Natural killer cell treated with Interleukin-12 subunit alpha and Interleukin-12 subunit beta and Interleukin-15 and Interleukin-18, amount 100 ng/mL, for 72 hours (primary cell): Measurements from ENCODE around the gene SLC26A1. TPM values are rescaled to one million over a fixed set of nuclear protein-coding genes. Genes with fewer than 3 reads are reported as not detected.
"Not testable (repeated sequence)": the region's sequence is repeated elsewhere in the genome, so short reads cannot be mapped to it uniquely, and the experiment has no call there.

Source experiments
- ATAC-seq, 2 donors: fragments of 150-1000 bp; cut with Tn5 transposase in 1 of 2; sonication (Bioruptor Pico), chemical (Tn5 transposase) in 1 of 2; 2 replicates each; pipeline ENCODE4 v1.10.0; 2021
- DNase-seq: peaks from one replicate; pipeline ENCODE4 v3.0.0; 2022; ENCODE audit warnings: low spot score
- H3K27ac Mint-ChIP-seq, 2 donors: 1 replicate in 1 of 2; 2 replicates in 1 of 2; pipeline ENCODE4 v1.8.0; 2022; ENCODE audit warnings: mixed read lengths in 2 of 2, mild to moderate bottlenecking in 1 of 2, moderate library complexity in 1 of 2
- H3K27me3 Mint-ChIP-seq, 2 donors: 1 replicate in 1 of 2; 2 replicates in 1 of 2; pipeline ENCODE4 v1.8.0; 2022; ENCODE audit warnings: mixed read lengths in 2 of 2
- H3K36me3 Mint-ChIP-seq: one replicate; pipeline ENCODE4 v1.8.0; 2022; ENCODE audit warnings: mixed read lengths
- H3K4me1 Mint-ChIP-seq, 2 donors: 1 replicate in 1 of 2; 2 replicates in 1 of 2; pipeline ENCODE4 v1.8.0; 2022; ENCODE audit warnings: low read depth in 2 of 2, mixed read lengths in 2 of 2, mild to moderate bottlenecking in 1 of 2
- H3K4me3 Mint-ChIP-seq: one replicate; pipeline ENCODE4 v1.8.0; 2022; ENCODE audit warnings: mixed read lengths
- H3K9me3 Mint-ChIP-seq: 2 replicates; pipeline ENCODE4 v1.8.0; 2022; ENCODE audit warnings: mixed read lengths
- total RNA-seq, 2 donors: library from RNA; stranded (reverse); gene quantifications; one replicate each; pipeline ENCODE4 v1.2.3, GENCODE V29; 2022

The SLC26A1 gene
- total RNA-seq, 2 donors from 2014 or later, result 0.88 TPM; not detected in 1

GRCh38 chr4:982814-983213, 10.4 kb downstream of the SLC26A1 start:
- Mint-ChIP-seq H3K4me1 (peaks cover 9 to 12% of the 10 kb centered on the region in 2 donors), H3K9me3 (no peaks in the 10 kb centered on the region), H3K27me3 (no peaks in the 10 kb centered on the region), H3K4me3 (no peak overlapping the region), H3K36me3 (no peaks in the 10 kb centered on the region), H3K27ac (no peak overlapping the region)
- no peak for ATAC-seq
- DNase-seq, result no peak

- H3K4me3 Mint-ChIP-seq, result no peak overlapping the region
- H3K36me3 Mint-ChIP-seq, result no peaks in the 10 kb centered on the region
- DNase-seq (no peak), ATAC-seq (no peak)
- H3K9me3 Mint-ChIP-seq, result no peaks in the 10 kb centered on the region
- H3K4me1 Mint-ChIP-seq, result peaks cover 7 to 12% of the 10 kb centered on the region in 2 donors
- no peak overlapping the region for H3K27ac Mint-ChIP-seq
- no peaks in the 10 kb centered on the region for H3K27me3 Mint-ChIP-seq
Measured at GRCh38 chr4:982291-982690, 10.9 kb downstream of the SLC26A1 start.

GRCh38 chr4:978957-979701, 14.1 kb downstream of the SLC26A1 start:
- Mint-ChIP-seq H3K4me1 (no peaks in the 10 kb centered on the region), H3K9me3 (no peaks in the 10 kb centered on the region), H3K27me3 (no peaks in the 10 kb centered on the region), H3K27ac (no peak overlapping the region), H3K4me3 (no peak overlapping the region), H3K36me3 (no peaks in the 10 kb centered on the region)
- ATAC-seq (no peak), DNase-seq (no peak)

- not testable (repeated sequence) for DNase-seq, ATAC-seq, H3K4me3 Mint-ChIP-seq, H3K27ac Mint-ChIP-seq, H3K4me1 Mint-ChIP-seq, H3K27me3 Mint-ChIP-seq, H3K36me3 Mint-ChIP-seq, H3K9me3 Mint-ChIP-seq
Measured at GRCh38 chr4:976016-976415, 17.2 kb downstream of the SLC26A1 start.

- H3K27ac Mint-ChIP-seq, result no peak overlapping the region
Measured at GRCh38 chr4:974668-975067, 18.5 kb downstream of the SLC26A1 start.

GRCh38 chr4:973431-974397, 19.5 kb downstream of the SLC26A1 start, which contains the start of gene DGKQ:
Gene DGKQ, minus strand, starts transcription at chr4:973569. Its CDS starts 87 bp downstream, at chr4:973482.
- H3K4me3 Mint-ChIP-seq, result peak within 1 kb of the TSS; percentile 38
- H3K36me3 Mint-ChIP-seq, result no peaks in the 10 kb centered on the region
- peak; percentile 92 to 95 for ATAC-seq

More at GRCh38 chr4:974668-975067, 18.5 kb downstream of the SLC26A1 start:
- no peaks in the 10 kb centered on the region for H3K27me3 Mint-ChIP-seq
- peaks cover 9 to 16% of the 10 kb centered on the region in 2 donors for H3K4me1 Mint-ChIP-seq
- ATAC-seq, result no peak
- H3K9me3 Mint-ChIP-seq, result no peaks in the 10 kb centered on the region
- no peak for DNase-seq
- H3K4me3 Mint-ChIP-seq, result no peak overlapping the region
- H3K36me3 Mint-ChIP-seq, result no peaks in the 10 kb centered on the region

GRCh38 chr4:972651-973424, 20.4 kb downstream of the SLC26A1 start:
- ATAC-seq (peak; percentile 52 to 56), DNase-seq (no peak)
- Mint-ChIP-seq H3K27ac (no peak overlapping the region), H3K27me3 (no peaks in the 10 kb centered on the region), H3K36me3 (no peaks in the 10 kb centered on the region), H3K9me3 (no peaks in the 10 kb centered on the region), H3K4me1 (peaks cover 9 to 16% of the 10 kb centered on the region in 2 donors), H3K4me3 (peak overlapping the region; percentile 38)

More at GRCh38 chr4:973431-974397, 19.5 kb downstream of the SLC26A1 start, which contains the start of gene DGKQ:
- peaks cover 9 to 16% of the 10 kb centered on the region in 2 donors for H3K4me1 Mint-ChIP-seq
- no peaks in the 10 kb centered on the region for H3K9me3 Mint-ChIP-seq
- DNase-seq, result peak; percentile 90
- no peaks in the 10 kb centered on the region for H3K27me3 Mint-ChIP-seq
- H3K27ac Mint-ChIP-seq, result no peak within 1 kb of the TSS

GRCh38 chr4:971666-972500, 21.3 kb downstream of the SLC26A1 start:
- no peaks in the 10 kb centered on the region for H3K36me3 Mint-ChIP-seq
- peaks cover 9 to 16% of the 10 kb centered on the region in 2 donors for H3K4me1 Mint-ChIP-seq
- no peak overlapping the region for H3K27ac Mint-ChIP-seq
- peak overlapping the region; percentile 84 for H3K4me3 Mint-ChIP-seq
- DNase-seq (no peak), ATAC-seq (no peak)
- no peaks in the 10 kb centered on the region for H3K27me3 Mint-ChIP-seq
- no peaks in the 10 kb centered on the region for H3K9me3 Mint-ChIP-seq

GRCh38 chr4:970854-971520, 22.2 kb downstream of the SLC26A1 start:
- peak overlapping the region; percentile 84 for H3K4me3 Mint-ChIP-seq
- ATAC-seq (no peak), DNase-seq (no peak)
- H3K4me1 Mint-ChIP-seq, result peaks cover 9 to 16% of the 10 kb centered on the region in 2 donors
- H3K27me3 Mint-ChIP-seq, result no peaks in the 10 kb centered on the region
- no peaks in the 10 kb centered on the region for H3K9me3 Mint-ChIP-seq
- H3K36me3 Mint-ChIP-seq, result no peaks in the 10 kb centered on the region
- peak overlapping the region; percentile 29 to 49 for H3K27ac Mint-ChIP-seq

GRCh38 chr4:970046-970745, 23.0 kb downstream of the SLC26A1 start:
- H3K27ac Mint-ChIP-seq, result peak overlapping the region; percentile 29 to 49
- peaks cover 9 to 16% of the 10 kb centered on the region in 2 donors for H3K4me1 Mint-ChIP-seq
- peak overlapping the region; percentile 84 for H3K4me3 Mint-ChIP-seq
- DNase-seq (peak; percentile 87), ATAC-seq (peak; percentile 66 to 71)
- no peaks in the 10 kb centered on the region for H3K36me3 Mint-ChIP-seq
- no peaks in the 10 kb centered on the region for H3K27me3 Mint-ChIP-seq
- H3K9me3 Mint-ChIP-seq, result no peaks in the 10 kb centered on the region

- no peaks in the 10 kb centered on the region for H3K9me3 Mint-ChIP-seq
Measured at GRCh38 chr4:968621-969394, 24.4 kb downstream of the SLC26A1 start.

More at GRCh38 chr4:968621-969394, 24.4 kb downstream of the SLC26A1 start:
- Mint-ChIP-seq H3K36me3 (no peaks in the 10 kb centered on the region), H3K4me1 (peaks cover 9 to 16% of the 10 kb centered on the region in 2 donors), H3K4me3 (no peak overlapping the region), H3K27ac (no peak overlapping the region), H3K27me3 (no peaks in the 10 kb centered on the region)
- DNase-seq, result no peak
- ATAC-seq, result no peak
